ENCODE results near the gene FYB1.

DNA sequence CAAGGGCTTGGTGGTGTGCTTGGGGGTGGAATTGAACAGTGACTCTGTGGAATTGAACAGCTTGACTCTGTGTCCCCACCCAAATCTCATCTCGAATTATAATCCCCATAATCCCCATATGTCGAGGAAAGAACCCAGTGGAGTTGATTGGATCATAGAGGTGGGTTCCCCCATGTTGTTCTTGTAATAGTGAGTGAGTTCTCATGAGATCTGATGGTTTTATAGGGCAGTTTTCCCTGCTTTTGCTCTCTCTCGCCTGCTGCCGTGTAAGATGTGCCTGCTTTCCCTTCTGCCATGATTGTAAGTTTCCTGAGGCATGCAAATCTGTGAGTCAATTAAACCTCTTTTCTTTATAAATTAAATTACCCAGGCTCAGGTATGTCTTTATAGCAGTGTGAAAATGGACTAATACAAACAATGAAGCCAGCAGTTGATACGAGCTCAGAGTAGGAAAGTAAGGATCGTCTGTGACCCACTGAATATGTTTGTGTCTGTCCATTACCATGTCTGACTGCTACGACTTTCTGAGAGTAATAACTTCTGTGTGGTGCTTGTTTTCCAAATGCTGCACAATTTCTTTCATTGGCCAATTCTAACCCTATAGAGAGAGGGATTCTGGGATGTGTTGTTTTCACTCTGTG lies 127.3 kb downstream of the FYB1 start:
- no peak for TF ChIP-seq CTCF (conservative IDR thresholded peaks at IDR 0.05 in 1 of 2, IDR thresholded peaks at IDR 0.05 in 1 of 2; ENCODE audit: extremely low read depth in 1 of 2, insufficient read depth in 1 of 2, low read depth in 1 of 2, low read length in 2 of 2)
- no peak for TF ChIP-seq EZH2 (IDR thresholded peaks at IDR 0.05; ENCODE audit: borderline replicate concordance, low read length)
